ENCODE measurements around the gene ANKDD1B.
"Not testable (repeated sequence)": the region's sequence is repeated elsewhere in the genome, so short reads cannot be mapped to it uniquely, and the experiment has no call there.

Gene ANKDD1B

DNA sequence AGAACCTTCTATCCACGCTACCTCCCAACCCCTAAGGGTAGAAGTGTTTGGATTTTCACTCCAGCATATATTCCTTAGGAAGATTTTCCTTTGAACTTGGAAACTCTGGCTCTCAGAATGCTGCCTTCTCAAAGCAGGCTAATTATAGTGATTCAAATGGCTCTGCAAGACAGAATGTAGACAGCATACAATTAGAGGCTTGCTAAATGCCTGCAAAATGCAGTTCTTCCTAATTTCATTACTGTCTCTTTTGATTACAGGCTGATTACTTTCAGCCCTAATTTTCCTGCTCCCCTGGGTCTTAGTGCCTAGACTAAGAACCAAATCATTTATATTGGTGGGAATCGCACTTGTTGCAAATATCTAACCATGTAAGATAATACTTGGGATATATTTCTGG is 50.8 kb downstream of the ANKDD1B start:
- no peak for DNase-seq

- no peak for DNase-seq
These were observed 52.5 kb downstream of the ANKDD1B start for GRCh38 chr5:75663579-75664284.

DNA sequence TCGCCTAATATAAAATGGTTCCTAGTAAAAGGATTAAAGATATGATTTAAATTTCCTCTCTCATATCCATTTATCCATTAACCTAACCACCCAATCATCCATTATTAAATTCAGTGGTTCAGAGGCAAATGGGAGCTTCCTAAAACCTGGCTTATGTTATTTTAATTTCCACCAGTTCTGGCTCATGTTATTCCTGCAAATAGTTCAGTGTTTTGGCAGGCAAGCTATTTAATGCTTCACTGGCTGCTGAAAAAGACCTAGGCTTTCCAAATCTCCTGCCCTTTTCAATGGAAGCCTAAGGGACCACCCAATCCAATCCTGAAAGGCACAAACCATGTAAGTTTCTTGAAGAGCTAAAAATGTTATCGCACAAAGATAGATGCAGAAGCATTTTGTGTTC is 53.7 kb downstream of the ANKDD1B start:
- no peak for DNase-seq

DNA sequence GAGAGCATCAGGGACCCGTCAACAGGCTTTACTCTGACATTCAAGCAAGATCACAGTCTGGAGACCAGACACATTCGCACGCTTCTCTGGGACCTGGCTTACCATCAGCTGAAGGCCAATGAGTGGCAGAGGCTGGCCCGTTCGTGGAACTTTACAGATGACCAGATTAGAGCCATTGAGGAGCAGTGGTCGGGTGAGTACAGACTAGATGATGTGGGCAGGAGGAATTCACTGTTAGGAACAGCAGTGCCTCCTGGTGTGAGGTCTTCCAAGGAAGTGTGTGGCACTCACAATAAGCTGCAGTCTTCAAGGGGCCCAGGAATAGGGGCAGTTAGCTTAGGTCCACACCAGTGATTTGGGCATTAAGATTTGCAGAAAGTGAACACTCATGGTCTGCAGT is 55.5 kb downstream of the ANKDD1B start:
- DNase-seq, result no peak

GRCh38 chr5:75667586-75667985 is 56.3 kb downstream of the ANKDD1B start:
- DNase-seq, result no peak

- no peak for DNase-seq
These were observed 57.2 kb downstream of the ANKDD1B start for GRCh38 chr5:75668445-75668844.

GRCh38 chr5:75668977-75669689 is 57.9 kb downstream of the ANKDD1B start:
- DNase-seq, result no peak

DNA sequence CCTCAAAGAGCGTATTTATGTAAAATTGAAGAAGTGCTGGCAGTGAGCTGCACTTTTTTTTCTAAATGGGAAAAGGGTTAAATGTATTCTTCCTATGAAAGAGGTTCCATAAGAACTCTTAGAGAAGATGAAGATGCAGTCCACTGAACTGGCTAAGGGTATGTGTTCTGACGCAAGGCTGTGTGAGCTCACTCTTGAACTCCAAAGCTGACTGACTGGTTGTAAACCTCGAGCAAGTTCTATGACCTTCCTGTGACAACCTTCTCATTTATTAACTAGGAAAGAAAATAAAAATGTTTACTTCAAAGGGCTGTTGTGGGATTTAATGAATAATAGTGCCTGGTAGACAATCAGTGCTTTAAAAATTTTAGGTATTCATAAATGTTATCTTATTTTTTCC is 59.3 kb downstream of the ANKDD1B start:
- no peak for DNase-seq

- DNase-seq, result no peak
These were observed 60.3 kb downstream of the ANKDD1B start for GRCh38 chr5:75671506-75671905.

DNA sequence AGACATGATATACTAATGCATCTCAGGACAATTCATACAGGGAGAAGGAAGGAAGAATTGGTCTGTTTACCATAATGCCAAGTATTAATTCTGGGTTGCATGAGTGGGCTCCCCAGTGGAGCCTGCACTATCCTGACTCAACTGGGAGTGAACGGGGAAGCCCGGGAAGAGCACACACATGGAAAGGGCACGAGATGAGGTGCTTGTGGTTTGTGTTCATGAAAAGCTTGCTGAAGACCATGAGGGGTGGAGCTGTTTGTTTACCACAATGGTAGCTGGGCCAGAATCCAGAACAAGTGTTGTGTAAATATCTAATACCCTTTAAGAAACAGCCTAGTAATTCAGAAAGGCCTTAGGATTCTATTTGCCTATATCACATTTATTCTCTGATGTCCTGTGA is 61.4 kb downstream of the ANKDD1B start:
- no peak for DNase-seq

GRCh38 chr5:75675783-75676182 is 64.5 kb downstream of the ANKDD1B start:
- no peak for DNase-seq

DNA sequence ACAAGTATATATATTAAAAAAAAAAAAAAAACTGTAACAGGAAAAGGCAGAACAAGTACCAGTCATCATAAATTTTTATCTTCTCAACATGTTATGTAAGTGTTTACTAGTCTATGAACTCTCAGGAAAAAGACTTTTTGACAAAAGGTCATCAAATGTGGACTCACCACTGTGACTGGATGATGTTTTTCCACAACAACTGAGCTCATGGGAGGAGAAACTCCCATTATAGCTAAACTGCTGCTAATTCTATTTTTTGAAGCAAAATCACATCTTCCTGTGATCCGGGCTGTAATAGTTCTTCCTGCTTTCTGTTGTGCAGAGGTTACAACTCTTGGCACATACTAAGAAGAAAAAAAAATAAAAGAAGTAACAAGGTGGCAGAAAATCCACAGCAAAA is 66.4 kb downstream of the ANKDD1B start:
- no peak for DNase-seq

GRCh38 chr5:75678155-75678554 is 66.9 kb downstream of the ANKDD1B start:
- no peak for DNase-seq

DNA sequence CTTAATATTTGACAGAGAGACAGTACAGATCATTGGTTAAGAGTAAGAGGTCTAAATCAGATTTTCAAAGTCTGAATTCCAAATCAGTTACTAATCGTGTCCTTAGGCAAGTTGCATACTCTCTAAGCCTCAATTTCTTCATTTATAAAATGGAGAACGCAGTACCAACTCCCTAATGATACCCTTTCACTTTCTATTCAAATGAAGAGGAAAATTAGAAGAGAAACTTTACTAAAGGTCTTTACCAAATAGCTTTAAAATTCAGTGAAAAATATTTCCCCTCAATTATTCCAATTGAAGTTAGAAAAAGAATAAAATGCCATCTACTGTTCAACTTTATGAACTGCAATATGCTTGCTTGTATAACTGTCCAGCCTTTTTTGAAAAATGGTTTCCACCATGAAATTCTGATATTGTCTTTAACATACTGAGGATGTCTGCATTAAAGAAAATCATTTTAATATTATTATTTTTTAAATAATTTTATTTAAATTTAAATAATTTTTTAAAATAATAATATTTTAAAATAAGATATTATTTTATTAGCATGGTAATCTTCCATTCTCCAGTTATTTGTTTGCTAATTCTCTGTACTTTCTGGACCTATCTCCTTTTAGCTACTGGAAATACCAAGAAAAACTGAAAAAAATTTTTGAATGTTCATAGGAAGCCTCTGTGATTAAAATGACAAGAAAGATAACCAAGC is 70.0 kb downstream of the ANKDD1B start:
- no peak for DNase-seq

DNA sequence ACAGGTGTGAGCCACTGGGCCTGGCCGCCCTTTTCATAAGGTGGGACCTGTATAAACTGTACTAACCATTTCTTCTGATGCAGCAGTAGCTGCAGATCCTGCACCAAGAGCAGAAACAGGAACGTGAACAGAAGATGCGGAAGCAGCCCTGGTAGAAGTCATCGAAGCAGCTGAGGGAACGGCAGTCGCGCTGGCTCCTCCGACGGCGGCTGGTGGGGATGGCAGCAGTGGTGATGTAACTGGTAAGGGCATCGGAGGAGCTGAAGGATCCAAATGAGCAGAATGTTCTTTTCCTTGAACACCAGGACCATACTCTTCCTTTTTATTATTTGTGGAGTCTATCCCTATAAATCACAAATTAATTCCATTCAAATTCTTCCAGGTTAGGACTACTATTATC is 73.9 kb downstream of the ANKDD1B start:
- DNase-seq, result no peak

- no peak for DNase-seq
These were observed 75.2 kb downstream of the ANKDD1B start for GRCh38 chr5:75686480-75686879.

DNA sequence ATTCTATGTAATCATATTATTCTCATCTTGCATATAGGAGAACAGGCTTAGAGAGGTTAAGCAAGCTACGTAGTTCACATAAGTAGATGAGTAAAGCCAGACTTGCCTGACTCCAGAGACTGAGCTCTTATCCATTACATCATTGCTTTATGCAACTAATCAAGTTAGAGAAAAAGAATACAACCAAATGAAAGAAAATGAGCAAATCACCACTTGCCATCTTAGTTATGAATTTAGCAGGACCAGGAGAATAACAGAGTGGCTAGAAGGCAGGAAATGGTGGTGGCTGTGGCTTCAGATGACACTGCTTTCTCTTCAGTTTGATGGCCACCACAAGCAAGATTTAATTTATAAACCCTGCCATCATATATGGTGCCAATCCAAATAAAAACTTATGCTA is 79.4 kb downstream of the ANKDD1B start:
- no peak for DNase-seq

DNA sequence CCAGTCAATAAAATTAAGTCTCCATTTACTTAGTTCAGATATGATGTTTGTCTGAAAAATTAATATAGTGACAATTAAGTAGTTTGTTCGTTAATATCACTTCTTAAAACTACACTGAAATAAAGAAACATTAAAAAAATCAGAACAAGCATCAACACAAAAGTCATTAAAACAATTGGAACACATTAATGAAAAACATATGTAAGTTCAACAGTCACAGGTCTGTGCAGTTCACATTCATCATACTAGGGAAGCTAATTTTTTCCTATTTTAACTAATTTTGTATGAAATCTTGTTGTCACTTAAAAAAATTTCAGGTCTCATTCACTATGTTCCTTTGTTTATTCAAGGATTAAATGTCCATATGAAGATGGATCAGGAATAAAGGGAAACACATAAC is 83.5 kb downstream of the ANKDD1B start:
- DNase-seq, result no peak

DNA sequence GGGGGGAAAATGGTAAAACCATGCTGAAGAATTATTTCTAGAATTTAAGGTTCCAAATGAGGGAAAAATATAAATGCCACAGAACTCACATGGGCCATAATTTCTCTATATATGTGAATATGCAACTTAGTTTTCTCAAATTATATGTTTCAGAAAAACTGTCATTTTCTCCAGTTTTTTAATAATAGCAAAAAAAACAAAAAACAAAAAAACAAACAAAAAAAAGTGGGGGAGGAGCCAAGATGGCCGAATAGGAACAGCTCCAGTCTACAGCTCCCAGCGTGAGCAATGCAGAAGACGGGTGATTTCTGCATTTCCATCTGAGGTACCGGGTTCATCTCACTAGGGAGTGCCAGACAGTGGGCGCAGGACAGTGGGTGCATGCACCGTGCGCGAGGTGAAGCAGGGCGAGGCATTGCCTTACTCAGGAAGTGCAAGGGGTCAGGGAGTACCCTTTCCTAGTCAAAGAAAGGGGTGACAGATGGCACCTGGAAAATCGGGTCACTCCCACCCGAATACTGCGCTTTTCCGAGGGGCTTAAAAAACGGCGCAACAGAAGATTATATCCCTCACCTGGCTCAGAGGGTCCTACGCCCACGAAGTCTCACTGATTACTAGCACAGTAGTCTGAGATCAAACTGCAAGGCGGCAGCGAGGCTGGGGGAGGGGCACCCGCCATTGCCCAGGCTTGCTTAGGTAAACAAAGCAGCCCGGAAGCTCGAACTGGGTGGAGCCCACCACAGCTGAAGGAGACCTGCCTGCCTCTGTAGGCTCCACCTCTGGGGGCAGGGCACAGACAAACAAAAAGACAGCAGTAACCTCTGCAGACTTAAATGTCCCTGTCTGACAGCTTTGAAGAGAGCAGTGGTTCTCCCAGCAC is 84.5 kb downstream of the ANKDD1B start:
- not testable (repeated sequence) for DNase-seq

DNA sequence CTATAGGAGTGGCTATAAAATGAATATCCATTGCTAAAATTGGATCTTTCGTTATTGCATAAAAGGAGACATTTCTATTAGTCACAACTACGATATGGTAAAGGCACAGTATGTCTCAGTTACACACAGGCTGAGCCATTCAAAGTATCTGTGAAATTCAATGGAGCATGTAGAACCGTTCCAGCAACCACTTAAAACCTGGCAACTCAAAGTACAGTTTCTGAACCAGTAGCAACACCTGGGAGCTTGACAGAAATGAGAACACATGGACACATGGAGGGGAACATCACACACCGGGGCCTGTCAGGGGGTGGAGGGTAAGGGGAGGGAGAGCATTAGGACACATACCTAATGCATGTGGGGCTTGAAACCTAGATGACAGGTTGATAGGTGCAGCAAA is 90.6 kb downstream of the ANKDD1B start:
- no peak for DNase-seq

- no peak for DNase-seq
These were observed 94.8 kb downstream of the ANKDD1B start for GRCh38 chr5:75706016-75706415.

DNA sequence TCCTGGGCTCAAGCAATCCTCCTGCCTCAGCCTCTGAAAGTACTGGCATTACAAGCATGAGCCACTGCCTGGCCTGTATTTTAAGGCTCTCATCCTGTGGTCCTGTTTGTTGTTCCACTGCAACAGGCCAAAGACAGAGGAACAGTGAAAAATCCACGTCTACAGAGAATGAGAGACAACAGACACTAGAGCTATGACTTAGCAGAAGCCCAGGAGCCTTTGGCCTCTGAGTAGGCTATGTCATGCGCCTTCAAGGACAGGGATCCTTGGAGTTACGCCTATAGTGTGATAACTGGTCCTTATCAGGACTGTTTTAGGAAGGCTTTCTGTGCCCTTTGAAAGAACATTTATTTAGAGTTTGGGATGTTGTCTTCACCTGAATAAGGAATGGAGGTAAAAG is 95.5 kb downstream of the ANKDD1B start:
- no peak for DNase-seq

GRCh38 chr5:75707911-75708509 is 96.8 kb downstream of the ANKDD1B start:
- no peak for DNase-seq

Measured in left hindlimb (tissue), 1 donor.